ENCODE data around the gene NXPH1. TPM values are rescaled to one million over a fixed set of nuclear protein-coding genes. Genes with fewer than 3 reads are reported as not detected.
"Not testable (repeated sequence)": the region's sequence is repeated elsewhere in the genome, so short reads cannot be mapped to it uniquely, and the experiment has no call there.

The NXPH1 gene
- polyA plus RNA-seq, 3 donors = 0.06 to 0.21 (median 0.12) TPM

DNA sequence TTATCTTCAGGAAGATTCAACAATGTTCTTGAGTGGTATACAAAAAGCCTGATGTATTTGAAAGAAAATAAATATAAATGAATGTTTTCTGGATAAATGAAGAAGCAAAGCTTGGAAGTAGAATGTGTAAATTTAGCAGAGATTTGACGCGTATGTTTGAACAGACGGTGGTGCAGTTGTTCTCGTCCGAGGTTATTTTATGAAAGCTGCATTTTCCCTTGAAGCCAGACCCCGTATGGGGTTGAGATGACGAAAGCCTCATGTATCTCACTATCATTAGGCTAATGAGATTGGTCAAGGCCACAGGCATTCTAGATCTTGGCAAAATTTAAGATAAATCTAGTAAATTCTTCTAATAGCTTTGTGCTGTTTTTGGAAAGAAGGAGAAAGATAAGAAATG is 195.2 kb downstream of the NXPH1 start:
- DNase-seq (ENCODE audit: extremely low read depth in 1 of 11, low read depth in 9 of 11, low spot score in 4 of 11) = no peak

DNA sequence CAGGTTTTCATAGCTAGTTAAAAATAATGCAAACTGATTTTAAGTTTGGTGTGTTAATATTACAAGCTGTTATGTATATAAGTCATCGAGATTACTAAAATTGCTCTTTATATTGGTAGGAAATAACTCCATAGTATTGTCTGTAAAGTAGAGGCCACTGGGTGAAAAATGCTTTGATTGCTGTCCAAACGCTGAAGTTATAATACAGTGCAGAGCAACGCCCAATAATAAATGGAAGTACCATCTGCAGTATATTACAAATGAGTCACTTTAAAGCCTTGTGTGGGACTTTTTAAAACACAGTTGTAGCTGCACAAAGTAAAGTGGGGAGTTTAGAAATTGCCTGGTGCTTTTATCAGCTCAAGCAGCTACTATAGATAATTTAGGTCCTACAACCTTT is 196.1 kb downstream of the NXPH1 start:
- DNase-seq (ENCODE audit: extremely low read depth in 1 of 11, low read depth in 9 of 11, low spot score in 4 of 11) = no peak

DNA sequence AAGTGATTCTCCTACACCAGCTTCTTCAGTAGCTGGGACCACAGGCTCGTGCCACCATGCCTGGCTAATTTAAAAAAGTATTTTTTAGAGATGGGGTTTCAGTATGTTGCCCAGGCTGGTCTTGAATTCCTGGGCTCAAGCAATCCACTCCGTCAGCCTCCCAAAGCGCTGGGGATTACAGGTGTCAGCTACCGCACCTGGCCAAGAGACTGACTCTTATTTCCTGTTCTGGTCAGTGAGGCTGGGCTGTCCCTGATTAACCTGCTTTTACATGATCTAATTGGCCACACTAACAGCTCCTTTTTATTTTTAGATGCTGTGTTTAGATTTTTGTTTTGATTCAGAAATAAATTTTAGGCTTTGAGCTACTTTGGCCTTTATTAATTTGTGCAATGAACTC is 203.9 kb downstream of the NXPH1 start:
- DNase-seq (ENCODE audit: extremely low read depth in 1 of 11, low read depth in 9 of 11, low spot score in 4 of 11) = no peak

DNA sequence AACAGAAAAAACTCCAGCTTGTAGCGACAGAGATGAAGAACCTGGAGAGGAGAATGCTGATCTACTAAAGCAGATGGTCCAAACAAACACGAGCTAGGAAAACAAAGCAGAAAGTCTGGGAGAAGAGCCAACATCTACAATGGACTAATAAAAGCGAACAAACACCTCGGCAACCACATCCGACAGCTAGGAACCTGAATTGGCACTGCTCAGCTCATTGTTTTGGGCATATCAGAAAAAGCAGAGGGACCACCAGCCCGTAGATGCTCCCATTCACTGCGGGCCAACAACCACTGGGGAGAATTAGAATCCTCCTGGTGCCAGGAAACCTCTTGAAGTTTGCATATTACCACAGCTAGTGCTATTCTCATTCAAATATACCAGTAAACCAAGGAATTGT is 204.7 kb downstream of the NXPH1 start:
- peak in 7 of 11 donors; percentile 11 to 31 (median 18) for DNase-seq (ENCODE audit: extremely low read depth in 1 of 11, low read depth in 9 of 11, low spot score in 4 of 11)

DNA sequence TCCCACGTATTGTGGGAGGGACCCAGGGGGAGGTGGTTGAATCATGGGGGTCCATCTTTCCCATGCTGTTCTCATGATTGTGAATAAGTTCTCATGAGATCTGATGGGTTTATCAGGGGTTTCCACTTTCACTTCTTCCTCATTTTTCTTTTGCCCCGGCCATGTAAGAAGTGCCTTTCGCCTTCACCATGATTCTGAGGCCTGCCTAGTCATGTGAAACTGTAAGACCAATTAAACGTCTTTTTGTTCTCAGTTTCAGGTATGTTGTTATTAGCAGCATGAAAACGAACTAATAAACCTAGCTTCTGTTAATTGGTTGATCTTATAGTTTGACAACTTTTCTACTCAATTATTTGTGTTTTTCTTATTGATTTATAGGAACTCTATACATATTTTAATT is 206.3 kb downstream of the NXPH1 start:
- no peak for DNase-seq (ENCODE audit: extremely low read depth in 1 of 11, low read depth in 9 of 11, low spot score in 4 of 11)

DNA sequence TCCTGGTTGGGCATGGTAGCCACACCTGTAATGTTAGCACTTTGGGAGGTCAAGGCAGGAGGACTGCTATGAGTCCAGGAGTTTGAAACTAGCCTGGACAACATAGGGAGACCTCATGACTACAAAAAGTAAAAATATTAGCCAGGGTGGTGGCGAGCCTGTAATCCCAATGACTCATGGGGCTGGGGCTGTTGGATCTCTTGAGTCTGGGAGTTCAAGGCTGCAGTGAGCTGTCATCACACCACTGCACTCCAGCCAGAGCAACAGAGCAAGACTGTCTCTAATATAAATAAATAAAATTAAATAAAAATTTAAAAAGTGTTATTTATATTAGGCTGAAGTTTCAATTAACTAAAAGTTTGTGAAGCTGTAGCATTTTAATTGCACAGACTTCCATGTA is 207.3 kb downstream of the NXPH1 start:
- DNase-seq (ENCODE audit: extremely low read depth in 1 of 11, low read depth in 9 of 11, low spot score in 4 of 11) = no peak

DNA sequence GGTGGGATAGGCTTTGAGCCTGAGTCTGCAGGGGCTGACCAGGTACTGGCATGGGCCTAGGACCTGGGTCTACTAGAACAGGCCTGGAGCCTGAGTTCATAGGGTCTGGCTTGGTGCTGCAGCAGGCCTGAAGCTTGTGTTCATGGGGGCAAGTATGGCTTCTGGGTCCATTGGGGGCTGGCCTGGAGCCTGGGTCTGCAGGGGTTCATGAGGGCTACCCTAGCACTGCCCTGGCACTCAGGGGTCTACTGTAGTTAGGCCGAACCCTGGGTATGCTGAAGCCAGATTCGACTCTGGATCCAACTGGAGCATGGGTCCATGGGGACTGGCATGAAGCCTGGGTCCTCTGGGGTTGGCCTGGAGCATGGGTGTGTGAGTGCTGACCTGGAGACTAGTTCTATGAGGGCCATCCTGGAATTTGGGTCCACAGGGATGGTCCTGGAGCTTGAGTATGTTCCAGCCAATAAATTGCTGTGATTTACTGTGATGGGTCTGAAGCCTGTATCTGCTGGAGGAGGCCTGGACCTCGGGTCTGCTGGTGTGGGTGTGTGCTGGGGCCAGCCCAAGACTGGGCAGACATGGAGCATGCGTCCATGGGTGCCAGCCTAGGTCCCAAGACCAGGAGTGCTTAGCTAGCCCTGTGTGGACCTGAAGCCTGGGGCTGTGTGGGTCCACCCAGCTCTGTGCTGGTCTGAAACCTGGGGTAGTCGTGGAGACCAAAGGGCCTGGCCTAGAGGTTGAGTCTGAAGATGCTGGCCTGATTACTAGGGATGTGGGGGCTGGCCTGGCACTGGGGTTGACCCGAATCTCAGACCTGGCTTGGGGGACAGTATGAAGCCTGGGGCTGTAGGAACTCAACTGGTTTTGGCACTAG is 235.5 kb downstream of the NXPH1 start:
- no peak for DNase-seq (ENCODE audit: extremely low read depth in 1 of 11, low read depth in 9 of 11, low spot score in 4 of 11)

DNA sequence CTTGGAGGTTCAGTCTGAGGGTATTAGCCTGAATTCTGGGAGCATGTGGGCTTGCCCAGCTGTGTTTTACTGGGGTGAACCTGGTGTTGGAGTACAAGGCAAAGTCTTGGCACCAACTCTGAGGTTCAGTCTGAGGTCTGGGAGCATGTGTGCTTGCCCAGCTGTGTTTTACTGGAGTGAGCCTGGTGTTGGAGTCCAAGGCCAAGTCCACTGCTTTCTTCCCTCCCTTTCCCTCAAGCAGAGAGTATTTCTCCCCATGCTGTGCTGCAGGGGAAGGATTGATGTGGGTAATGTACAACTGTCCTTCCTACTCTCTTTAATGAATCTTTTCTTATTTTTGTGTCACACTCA is 236.1 kb downstream of the NXPH1 start:
- DNase-seq (ENCODE audit: extremely low read depth in 1 of 11, low read depth in 9 of 11, low spot score in 4 of 11) = no peak

DNA sequence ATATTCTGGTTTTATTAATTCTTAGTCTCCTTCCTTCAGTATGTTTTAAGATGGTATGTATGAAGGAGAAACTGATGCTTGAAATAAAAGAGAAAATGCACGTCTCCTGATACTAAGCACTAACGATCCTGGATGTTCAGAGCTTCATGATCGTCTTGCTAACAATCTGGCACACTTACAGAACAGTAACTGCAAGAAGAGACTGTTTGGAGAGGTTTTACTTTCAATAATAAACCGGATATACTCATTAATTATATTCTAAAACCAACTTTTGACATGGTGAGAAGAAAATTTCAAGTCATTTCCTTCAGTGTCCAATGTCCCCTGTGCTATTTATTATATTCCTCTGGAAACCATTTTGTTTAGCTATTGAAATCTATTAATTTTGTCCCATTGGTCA is 251.0 kb downstream of the NXPH1 start:
- DNase-seq (ENCODE audit: extremely low read depth in 1 of 11, low read depth in 9 of 11, low spot score in 4 of 11) = no peak

DNA sequence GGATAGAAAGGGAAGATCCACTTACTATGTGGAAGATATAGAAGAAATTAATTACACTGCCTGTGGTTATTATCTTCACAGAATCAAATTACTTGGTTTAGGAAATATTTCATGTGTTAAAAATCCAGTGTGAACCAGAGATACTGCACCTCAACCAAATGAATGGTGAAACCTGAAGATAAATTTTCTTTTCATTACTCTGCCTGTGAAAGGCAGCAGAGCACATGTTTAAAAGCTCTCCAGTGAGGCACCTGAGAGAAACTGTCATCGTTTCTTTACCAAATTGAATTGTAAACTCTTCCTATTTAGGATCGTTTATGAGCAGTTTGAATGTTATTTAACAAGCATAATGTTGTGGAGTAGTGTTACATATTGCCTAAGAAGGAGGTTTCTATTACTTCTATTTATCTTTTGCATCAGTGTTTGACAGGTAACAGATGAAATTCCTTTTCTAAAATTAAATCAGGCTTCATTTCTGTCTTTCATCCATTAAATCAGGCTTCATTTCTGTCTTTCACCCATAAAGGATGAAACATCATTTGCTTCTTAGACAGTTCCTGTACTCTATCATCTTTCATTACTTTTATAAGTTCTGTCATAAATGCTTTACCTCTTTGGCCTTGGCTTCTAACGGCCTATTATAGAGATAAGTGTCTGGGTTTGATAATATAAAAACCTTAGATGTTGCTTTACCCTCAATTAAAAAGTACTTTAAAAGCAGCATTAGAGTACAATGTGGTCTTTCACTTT is 266.6 kb downstream of the NXPH1 start:
- no peak for DNase-seq (ENCODE audit: extremely low read depth in 1 of 11, low read depth in 9 of 11, low spot score in 4 of 11)

DNA sequence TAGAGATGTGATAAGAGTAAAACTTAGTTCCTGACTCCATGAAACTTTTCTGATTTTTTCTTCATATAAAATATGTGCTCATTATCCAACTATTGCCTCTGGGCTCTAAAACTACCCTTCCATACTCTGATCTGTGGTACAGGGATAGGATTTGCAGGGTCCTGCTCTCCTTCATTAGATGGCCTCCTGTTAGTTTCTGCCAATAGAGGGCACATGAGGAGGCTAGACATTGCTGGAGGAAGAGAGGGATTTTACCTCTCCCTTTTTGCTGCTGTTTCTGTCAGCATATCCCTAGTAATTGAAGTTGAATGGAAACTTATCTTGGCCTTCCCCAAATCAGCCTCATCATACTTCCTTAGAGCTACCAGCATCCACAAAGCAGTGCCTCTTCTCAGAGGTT is 269.4 kb downstream of the NXPH1 start:
- no peak for DNase-seq (ENCODE audit: extremely low read depth in 1 of 11, low read depth in 9 of 11, low spot score in 4 of 11)

DNA sequence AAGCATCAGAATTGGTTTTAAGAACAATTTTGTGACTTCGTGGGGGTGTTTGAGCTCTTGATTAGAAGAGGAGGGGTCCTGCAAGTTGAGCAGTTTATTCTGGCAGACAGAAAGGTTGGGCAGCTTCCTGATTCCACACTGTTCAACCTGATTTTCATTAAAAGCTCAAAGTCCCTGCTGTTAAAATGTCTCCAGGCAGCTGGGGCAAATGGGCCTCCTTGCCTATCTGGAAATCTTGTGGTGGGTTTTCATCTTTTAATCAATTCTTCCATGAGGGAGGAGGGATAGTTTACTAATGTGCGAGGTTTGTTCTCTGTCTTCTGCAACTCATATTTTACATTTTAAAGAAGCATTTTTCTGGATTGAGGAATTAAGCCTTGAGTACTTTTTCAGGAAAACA is 276.7 kb downstream of the NXPH1 start:
- DNase-seq (ENCODE audit: extremely low read depth in 1 of 11, low read depth in 9 of 11, low spot score in 4 of 11) = no peak

DNA sequence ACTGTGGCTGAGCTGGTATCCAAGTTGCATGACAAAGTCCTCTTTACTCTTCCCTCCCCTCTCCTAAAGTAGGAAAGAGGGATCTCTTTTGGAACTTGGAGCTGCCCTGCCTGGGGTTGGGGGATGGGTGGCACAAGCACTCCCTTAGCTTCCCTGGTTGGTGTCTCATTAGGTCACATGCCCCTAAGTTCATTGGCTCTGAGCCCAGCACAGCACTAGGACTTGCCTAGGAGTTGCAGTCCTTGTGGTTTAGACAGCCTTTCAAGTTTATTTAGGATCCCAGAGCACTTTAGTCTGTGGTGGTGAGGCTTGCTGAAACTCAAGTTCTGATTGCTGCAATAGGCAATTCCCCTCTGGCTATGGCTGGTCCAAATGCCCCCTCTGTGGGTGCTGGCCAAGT is 281.4 kb downstream of the NXPH1 start:
- DNase-seq (ENCODE audit: extremely low read depth in 1 of 11, low read depth in 9 of 11, low spot score in 4 of 11) = no peak

DNA sequence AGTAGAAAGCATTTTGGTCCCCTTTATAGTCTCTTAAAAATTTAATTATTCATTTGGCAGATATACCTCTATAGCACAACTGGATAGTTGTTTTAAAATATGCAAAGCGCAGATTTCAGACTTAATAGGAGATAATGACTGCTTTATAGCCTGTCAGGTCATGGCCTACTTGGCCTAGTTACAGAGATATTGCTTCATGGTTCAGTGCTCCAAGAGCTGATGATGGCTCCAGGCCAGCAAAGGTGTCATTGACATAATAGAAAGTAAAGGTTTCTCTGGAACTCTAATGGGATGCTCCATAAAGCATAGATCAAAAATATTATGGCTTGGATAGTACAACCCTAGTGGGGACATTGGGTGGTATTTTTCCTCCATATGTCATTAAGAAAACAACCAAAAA is 285.7 kb downstream of the NXPH1 start:
- no peak for DNase-seq (ENCODE audit: extremely low read depth in 1 of 11, low read depth in 9 of 11, low spot score in 4 of 11)

DNA sequence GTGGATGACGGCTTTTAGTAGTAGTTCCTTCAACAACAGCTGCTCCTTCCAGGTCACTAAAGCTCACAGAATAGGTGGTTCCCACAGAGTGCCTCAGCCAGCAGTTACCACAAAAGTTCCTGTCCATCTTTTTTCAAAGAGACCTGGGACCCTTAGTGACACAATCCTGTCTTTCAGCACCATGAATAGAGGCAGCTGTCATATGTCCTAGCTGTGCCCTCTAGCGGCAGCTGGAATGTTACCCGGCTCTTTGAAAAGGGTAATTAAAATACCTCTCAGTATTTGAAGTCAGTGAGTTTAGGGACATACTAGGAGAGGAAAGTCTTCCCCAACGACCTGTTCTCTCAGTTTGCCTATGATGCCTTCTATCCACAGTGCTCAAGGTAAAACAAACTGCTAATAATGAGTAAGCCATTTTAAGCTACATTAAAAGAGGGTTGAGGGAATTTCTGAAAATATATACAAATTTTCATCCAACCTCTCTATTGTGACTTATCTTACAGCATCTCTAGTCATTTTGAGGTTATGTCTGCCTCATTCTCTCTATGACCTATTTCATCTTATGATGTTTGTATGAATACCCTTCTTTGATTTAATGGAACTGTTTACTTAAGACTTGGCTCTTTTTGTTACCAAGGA is 290.8 kb downstream of the NXPH1 start:
- DNase-seq (ENCODE audit: extremely low read depth in 1 of 11, low read depth in 9 of 11, low spot score in 4 of 11) = peak in 10 of 11 donors; percentile 3 to 34 (median 18)

DNA sequence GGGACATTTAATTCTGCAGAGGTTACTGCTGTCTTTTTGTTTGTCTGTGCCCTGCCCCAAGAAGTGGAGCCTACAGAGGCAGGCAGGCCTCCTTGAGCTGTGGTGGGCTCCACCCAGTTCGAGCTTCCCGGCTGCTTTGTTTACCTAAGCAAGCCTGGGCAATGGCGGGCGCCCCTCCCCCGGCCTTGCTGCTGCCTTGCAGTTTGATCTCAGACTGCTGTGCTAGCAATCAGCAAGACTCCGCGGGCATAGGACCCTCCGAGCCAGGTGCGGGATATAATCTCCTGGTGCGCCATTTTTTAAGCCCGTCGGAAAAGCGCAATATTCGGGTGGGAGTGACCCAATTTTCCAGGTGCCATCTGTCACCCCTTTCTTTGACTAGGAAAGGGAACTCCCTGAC is 298.3 kb downstream of the NXPH1 start:
- DNase-seq (ENCODE audit: extremely low read depth in 1 of 11, low read depth in 9 of 11, low spot score in 4 of 11) = not testable (repeated sequence)

DNA sequence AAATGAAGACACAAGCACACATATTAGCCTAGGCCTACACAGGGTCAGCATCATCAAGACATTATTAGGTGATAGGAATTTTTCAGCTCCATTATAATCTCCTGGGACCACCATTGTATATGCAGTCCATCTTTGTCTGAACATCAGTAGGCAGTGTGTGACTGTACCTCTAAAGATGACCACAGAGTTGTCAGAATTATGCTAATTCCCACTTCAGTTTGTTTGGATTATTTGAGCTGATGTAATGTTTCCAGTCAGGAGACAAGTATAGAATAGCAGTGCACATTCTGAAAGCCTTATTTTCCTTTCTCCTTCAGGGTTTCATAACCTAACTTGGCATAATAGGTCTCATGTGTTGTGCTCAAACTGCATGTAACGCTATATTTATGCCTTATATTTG is 306.4 kb downstream of the NXPH1 start:
- DNase-seq (ENCODE audit: extremely low read depth in 1 of 11, low read depth in 9 of 11, low spot score in 4 of 11) = no peak

DNA sequence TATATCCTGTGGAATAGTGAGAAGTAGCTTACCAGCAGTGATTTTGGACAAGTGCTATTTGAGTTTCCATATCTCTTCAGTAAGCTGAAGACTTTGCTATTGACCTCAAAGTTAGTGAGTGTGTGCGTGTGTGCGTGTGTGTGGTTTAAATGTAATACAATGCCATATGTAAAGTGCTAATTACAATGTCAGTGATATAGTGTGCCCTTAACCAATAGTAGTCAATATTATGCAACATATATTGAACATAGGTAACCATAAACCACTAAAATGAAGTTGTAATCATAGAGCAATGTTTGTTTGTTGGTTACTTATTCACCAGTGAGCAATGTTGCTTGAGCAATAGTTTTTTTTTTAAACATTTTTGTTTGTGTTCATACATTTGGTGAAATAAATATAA is 309.4 kb downstream of the NXPH1 start:
- no peak for DNase-seq (ENCODE audit: extremely low read depth in 1 of 11, low read depth in 9 of 11, low spot score in 4 of 11)

DNA sequence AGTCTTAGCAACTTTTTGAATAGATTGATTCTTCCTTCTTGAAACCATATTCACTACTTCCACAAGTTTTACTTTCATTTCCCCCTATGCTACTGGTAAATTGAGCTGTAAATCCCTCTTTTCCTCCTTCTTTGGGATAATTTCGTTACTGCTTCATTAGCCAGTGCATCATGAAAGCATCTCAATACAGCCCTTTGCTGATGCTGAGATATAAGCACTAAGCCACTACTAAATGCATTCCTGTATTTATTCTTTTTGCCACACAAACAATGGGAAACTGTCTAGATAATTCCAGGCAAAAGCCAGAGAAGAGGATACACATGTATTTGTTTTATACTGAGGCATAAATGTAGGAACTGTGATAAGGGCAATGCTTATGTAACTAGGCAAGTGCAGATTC is 313.9 kb downstream of the NXPH1 start:
- no peak for DNase-seq (ENCODE audit: extremely low read depth in 1 of 11, low read depth in 9 of 11, low spot score in 4 of 11)

DNA sequence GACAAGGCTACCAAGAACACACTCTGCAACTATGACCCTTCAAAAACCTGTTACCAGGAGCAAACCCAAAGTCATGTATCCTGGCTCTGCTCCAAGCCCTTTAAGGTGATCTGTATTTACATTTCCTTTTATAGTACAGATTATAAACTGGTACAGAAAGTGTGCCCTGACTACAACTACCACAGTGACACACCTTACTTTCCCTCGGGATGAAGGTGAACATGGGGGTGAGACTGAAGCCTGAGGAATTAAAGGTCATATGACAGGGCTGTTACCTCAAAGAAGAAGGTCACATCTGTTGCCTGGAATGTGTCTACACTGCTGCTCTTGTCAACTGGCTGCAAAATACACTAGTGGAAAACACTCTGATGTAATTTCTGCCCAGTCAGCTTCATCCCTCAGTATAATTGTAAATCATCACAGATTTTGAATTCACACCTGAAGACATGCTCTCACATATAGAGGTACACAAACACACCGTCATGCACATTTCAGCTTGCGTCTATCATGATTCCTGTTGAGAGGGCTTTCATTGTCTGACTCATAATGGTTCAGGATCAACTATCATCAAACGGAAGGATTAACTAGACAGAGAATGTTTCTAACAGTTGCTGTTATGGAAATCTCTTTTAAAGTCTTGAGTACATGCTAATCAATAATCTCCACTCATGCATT is 318.3 kb downstream of the NXPH1 start:
- no peak for DNase-seq (ENCODE audit: extremely low read depth in 1 of 11, low read depth in 9 of 11, low spot score in 4 of 11)

Measured in renal cortex interstitium (tissue), 11 donors.